HG03575 (cell line): Measurements from ENCODE around the gene CYTH3.

ENCODE experiments used
- ATAC-seq: cut with Tn5 transposase; IDR thresholded peaks from one replicate; pipeline ENCODE4 v1.9.1; 2021; ENCODE audit not compliant: unreplicated experiment, insufficient number of reproducible peaks, low FRiP score; ENCODE audit errors: extremely low read depth

The CYTH3 gene

GRCh38 chr7:6260291-6261187 lies 11.9 kb downstream of the CYTH3 start:
- ATAC-seq, result no peak

- ATAC-seq, result no peak
Observed at GRCh38 chr7:6259257-6259656, 13.2 kb downstream of the CYTH3 start.

- no peak for ATAC-seq
Observed at GRCh38 chr7:6258440-6259182, 13.8 kb downstream of the CYTH3 start.

GRCh38 chr7:6257675-6258074 lies 14.7 kb downstream of the CYTH3 start:
- ATAC-seq, result no peak

GRCh38 chr7:6256677-6257535 lies 15.5 kb downstream of the CYTH3 start:
- peak; percentile 51 for ATAC-seq

- ATAC-seq, result no peak
Observed at GRCh38 chr7:6256109-6256483, 16.3 kb downstream of the CYTH3 start.

- ATAC-seq, result no peak
Observed at GRCh38 chr7:6254866-6255265, 17.6 kb downstream of the CYTH3 start.

- no peak for ATAC-seq
Observed at GRCh38 chr7:6252748-6253147, 19.7 kb downstream of the CYTH3 start.

GRCh38 chr7:6252341-6252746 lies 20.1 kb downstream of the CYTH3 start:
- no peak for ATAC-seq

- ATAC-seq, result no peak
Observed at GRCh38 chr7:6251653-6252052, 20.8 kb downstream of the CYTH3 start.

- ATAC-seq, result no peak
Observed at GRCh38 chr7:6250364-6250833, 22.0 kb downstream of the CYTH3 start.

- no peak for ATAC-seq
Observed at GRCh38 chr7:6249043-6249442, 23.4 kb downstream of the CYTH3 start.

- ATAC-seq, result no peak
Observed at GRCh38 chr7:6248581-6248980, 23.8 kb downstream of the CYTH3 start.

- ATAC-seq, result no peak
Observed at GRCh38 chr7:6246251-6246917, 26.0 kb downstream of the CYTH3 start.

- ATAC-seq, result no peak
Observed at GRCh38 chr7:6244021-6244420, 28.4 kb downstream of the CYTH3 start.

GRCh38 chr7:6243168-6243567 lies 29.3 kb downstream of the CYTH3 start:
- ATAC-seq, result no peak

GRCh38 chr7:6242561-6242960 lies 29.9 kb downstream of the CYTH3 start:
- ATAC-seq, result no peak

GRCh38 chr7:6241607-6241973 lies 30.8 kb downstream of the CYTH3 start:
- ATAC-seq, result no peak
